GM12873 (cell line): Measurements from ENCODE around the gene ARRDC2.

Experiments used
- CTCF ChIP-seq: IDR thresholded peaks from 2 replicates; pipeline ENCODE4 v1.5.1; 2012; ENCODE audit warnings: low read depth, mild to moderate bottlenecking, moderate library complexity, low read length, control low read depth; ENCODE audit not compliant: insufficient read depth; ENCODE audit errors: missing control alignments

Gene ARRDC2

GRCh38 chr19:18027151-18027550 lies 19.2 kb downstream of the ARRDC2 start:
- TF ChIP-seq CTCF = no peak

GRCh38 chr19:18029617-18030338 lies 21.8 kb downstream of the ARRDC2 start:
- TF ChIP-seq CTCF = no peak

- TF ChIP-seq CTCF = no peak
Measured at GRCh38 chr19:18041054-18041453, 33.1 kb downstream of the ARRDC2 start.

- TF ChIP-seq CTCF = no peak
Measured at GRCh38 chr19:18043676-18044075, 35.7 kb downstream of the ARRDC2 start.

GRCh38 chr19:18044825-18045304 lies 36.9 kb downstream of the ARRDC2 start:
- no peak for TF ChIP-seq CTCF

- no peak for TF ChIP-seq CTCF
Measured at GRCh38 chr19:18045307-18046050, 37.5 kb downstream of the ARRDC2 start.

GRCh38 chr19:18046059-18046718 lies 38.2 kb downstream of the ARRDC2 start:
- no peak for TF ChIP-seq CTCF
